PC-9 (cell line): ENCODE results near the gene DSN1. TPM values are rescaled to one million over a fixed set of nuclear protein-coding genes. Genes with fewer than 3 reads are reported as not detected.

ENCODE experiments used
- BruUV-seq: library from RNA; stranded (reverse); fragments of 400-500 nt; replicated peaks from 2 replicates; lab custom pipeline; 2021; lab: Mats Ljungman, UMichigan
- CTCF ChIA-PET: fragments of 300-600 bp; sonication (Branson Sonifier 250); formaldehyde crosslinking; loops from one replicate; lab custom pipeline; 2022; ENCODE audit warnings: antibody characterized with exemption; lab: Charles Lee
- POLR2A ChIA-PET: fragments of 300-600 bp; sonication (Branson Sonifier 250); formaldehyde crosslinking; loops from one replicate; lab custom pipeline; 2022; ENCODE audit warnings: antibody characterized with exemption; ENCODE audit not compliant: unreplicated experiment; lab: Charles Lee
- DNase-seq, 2 experiments: peaks; one replicate each; pipeline versions ENCODE4 v3.0.0 to v3.0.0-alpha.2; 2015 to 2022; ENCODE audit warnings: mixed read lengths in 1 of 2
- H2AFZ ChIP-seq: fragments of 200-600 bp; sonication (generic); 2 replicates; pipeline ENCODE4 v1.8.1; 2017; ENCODE audit warnings: antibody characterized with exemption
- H3F3A ChIP-seq: fragments of 200-600 bp; sonication (generic); 2 replicates; pipeline ENCODE4 v1.8.1; 2017; ENCODE audit warnings: antibody characterized with exemption, mild to moderate bottlenecking, low read depth; ENCODE audit not compliant: insufficient read depth
- H3K27ac ChIP-seq: fragments of 200-600 bp; sonication (generic); 2 replicates; pipeline ENCODE4 v1.6.1; 2016; ENCODE audit warnings: mixed run types
- H3K27me3 ChIP-seq: fragments of 200-600 bp; sonication (generic); 2 replicates; pipeline ENCODE4 v1.6.1; 2016; ENCODE audit warnings: low read depth, mixed run types; ENCODE audit not compliant: insufficient read depth
- H3K36me3 ChIP-seq: fragments of 200-600 bp; sonication (generic); 2 replicates; pipeline ENCODE4 v1.6.1; 2016; ENCODE audit warnings: low read depth, mixed run types
- H3K4me1 ChIP-seq: fragments of 200-600 bp; sonication (generic); replicated peaks from 2 replicates; pipeline ENCODE4 v1.6.1; 2016; ENCODE audit warnings: mixed run types; ENCODE audit not compliant: insufficient read depth
- H3K4me2 ChIP-seq: fragments of 200-600 bp; sonication (generic); 2 replicates; pipeline ENCODE4 v1.6.1; 2017; ENCODE audit warnings: mixed run types
- H3K4me3 ChIP-seq: fragments of 200-600 bp; sonication (generic); 2 replicates; pipeline ENCODE4 v1.6.1; 2016; ENCODE audit warnings: mixed run types
- H3K79me2 ChIP-seq: fragments of 200-600 bp; sonication (generic); 2 replicates; pipeline ENCODE4 v1.6.1; 2017; ENCODE audit warnings: low read depth, mixed run types
- H3K9me2 ChIP-seq: fragments of 200-600 bp; sonication (generic); 2 replicates; pipeline ENCODE4 v1.8.1; 2017; ENCODE audit warnings: mild to moderate bottlenecking; ENCODE audit not compliant: insufficient read depth
- H3K9me3 ChIP-seq: fragments of 200-600 bp; sonication (generic); 2 replicates; pipeline ENCODE4 v1.8.1; 2016; ENCODE audit warnings: low read depth; ENCODE audit not compliant: insufficient read depth
- H4K20me1 ChIP-seq: fragments of 200-600 bp; sonication (generic); 2 replicates; pipeline ENCODE4 v1.8.1; 2017; ENCODE audit not compliant: insufficient read depth
- EZH2 ChIP-seq: fragments of 200-600 bp; sonication (generic); IDR thresholded peaks from 2 replicates; pipeline ENCODE4 v1.8.0; 2017; ENCODE audit warnings: antibody characterized with exemption, low read depth
- intact Hi-C: fragments of 100-400 bp; cut with micrococcal nuclease; formaldehyde crosslinking; loops from one replicate; pipeline ENCODE4 v1.10.0; 2022; ENCODE audit not compliant: unreplicated experiment
- total RNA-seq: library from RNA; stranded (reverse); gene quantifications from 2 replicates; pipeline ENCODE4 v1.2.3, GENCODE V29; 2021
- TF ChIP-seq, protein P1 (sequence below): fragments of 200-600 bp; sonication (generic); conservative IDR thresholded peaks from 2 replicates; pipeline ENCODE4 v1.6.1; 2017; ENCODE audit warnings: mixed run types, antibody characterized with exemption, mild to moderate bottlenecking, moderate library complexity

The DSN1 gene
- total RNA-seq, 1 experiment from 2014 or later = 32.4 TPM

DNA sequence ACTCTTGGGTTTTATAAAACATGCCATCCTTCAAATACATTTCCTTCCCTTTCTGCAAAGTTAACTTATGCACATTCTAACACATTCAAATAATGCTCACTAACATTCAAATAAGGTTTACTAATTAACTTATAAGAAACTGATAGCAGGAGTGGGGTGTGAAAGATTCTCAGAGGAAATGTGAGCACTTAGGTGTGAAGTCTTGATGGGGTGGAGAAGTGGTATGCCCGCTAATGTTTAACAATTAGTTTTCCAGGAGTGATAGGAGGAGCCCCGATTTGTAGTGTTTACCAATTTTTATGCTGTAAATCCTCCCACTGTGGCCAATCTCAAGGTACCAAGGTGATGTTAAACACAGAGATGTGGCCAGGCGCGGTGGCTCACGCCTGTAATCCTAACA is 18.3 kb upstream of the DSN1 start:
- ChIA-PET CTCF (interaction anchor here (0.7 to 1.2 kb wide), 4 partner anchors 18 to 110 kb away, joined by 3 to 5 read pairs (median 4); partner anchors contain the start of gene DSN1), POLR2A (interaction anchor here (0.7 to 1.0 kb wide), 2 partner anchors 18 to 38 kb away, joined by 3 to 4 read pairs; partner anchors contain the start of gene DSN1)
- H3K36me3 ChIP-seq = no peaks in the 10 kb centered on the region
- TF ChIP-seq EZH2 = no peak
- TF ChIP-seq, protein P1, sequence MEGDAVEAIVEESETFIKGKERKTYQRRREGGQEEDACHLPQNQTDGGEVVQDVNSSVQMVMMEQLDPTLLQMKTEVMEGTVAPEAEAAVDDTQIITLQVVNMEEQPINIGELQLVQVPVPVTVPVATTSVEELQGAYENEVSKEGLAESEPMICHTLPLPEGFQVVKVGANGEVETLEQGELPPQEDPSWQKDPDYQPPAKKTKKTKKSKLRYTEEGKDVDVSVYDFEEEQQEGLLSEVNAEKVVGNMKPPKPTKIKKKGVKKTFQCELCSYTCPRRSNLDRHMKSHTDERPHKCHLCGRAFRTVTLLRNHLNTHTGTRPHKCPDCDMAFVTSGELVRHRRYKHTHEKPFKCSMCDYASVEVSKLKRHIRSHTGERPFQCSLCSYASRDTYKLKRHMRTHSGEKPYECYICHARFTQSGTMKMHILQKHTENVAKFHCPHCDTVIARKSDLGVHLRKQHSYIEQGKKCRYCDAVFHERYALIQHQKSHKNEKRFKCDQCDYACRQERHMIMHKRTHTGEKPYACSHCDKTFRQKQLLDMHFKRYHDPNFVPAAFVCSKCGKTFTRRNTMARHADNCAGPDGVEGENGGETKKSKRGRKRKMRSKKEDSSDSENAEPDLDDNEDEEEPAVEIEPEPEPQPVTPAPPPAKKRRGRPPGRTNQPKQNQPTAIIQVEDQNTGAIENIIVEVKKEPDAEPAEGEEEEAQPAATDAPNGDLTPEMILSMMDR = no peak
- no peaks in the 10 kb centered on the region for H3K27me3 ChIP-seq
- intact Hi-C loops = loop anchor here (1.0 kb wide), 3 partner anchors 70 to 127 kb away; no protein-coding TSS in a partner anchor
- no peak overlapping the region for H2AFZ ChIP-seq
- H3F3A ChIP-seq = no peaks in the 10 kb centered on the region; the same call in none of the 2 replicates
- H3K4me1 ChIP-seq = no peaks in the 10 kb centered on the region
- H3K9me2 ChIP-seq = no peaks in the 10 kb centered on the region
- no TSS peak for BruUV-seq
- H3K79me2 ChIP-seq = no peaks in the 10 kb centered on the region
- no peak overlapping the region for H3K27ac ChIP-seq
- H3K9me3 ChIP-seq = no peaks in the 10 kb centered on the region
- H3K4me3 ChIP-seq = no peak overlapping the region
- DNase-seq = no peak
- H4K20me1 ChIP-seq = no peaks in the 10 kb centered on the region
- no peak overlapping the region for H3K4me2 ChIP-seq

DNA sequence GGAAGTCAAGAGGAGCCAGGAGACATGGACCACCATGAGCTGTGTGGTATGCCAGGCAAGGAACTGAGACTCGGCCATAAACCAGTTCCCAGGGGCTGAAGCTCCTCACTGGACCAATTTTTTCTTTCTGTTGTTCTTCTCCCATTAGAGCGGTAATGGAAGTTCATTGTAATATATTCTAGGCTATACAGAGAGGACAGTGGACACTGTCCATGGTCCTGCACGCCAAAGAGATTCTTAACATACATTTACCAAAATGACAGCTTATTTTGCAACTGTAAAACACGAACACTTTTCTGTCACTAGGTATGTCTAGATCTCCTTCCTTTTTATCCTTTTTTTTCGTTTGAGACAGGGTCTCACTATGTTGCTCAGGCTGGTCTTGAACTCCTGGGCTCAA is 13.1 kb upstream of the DSN1 start:
- Histone ChIP-seq H3K4me3 (no peak overlapping the region), H3K4me2 (no peak overlapping the region), H3K9me3 (no peaks in the 10 kb centered on the region), H3K36me3 (no peaks in the 10 kb centered on the region), H3K27me3 (no peaks in the 10 kb centered on the region), H3K27ac (no peak overlapping the region), H3K79me2 (no peaks in the 10 kb centered on the region), H4K20me1 (no peaks in the 10 kb centered on the region), H3K4me1 (no peaks in the 10 kb centered on the region), H3F3A (no peaks in the 10 kb centered on the region), H2AFZ (no peak overlapping the region), H3K9me2 (no peaks in the 10 kb centered on the region)
- DNase-seq = no peak
- intact Hi-C loops = no loop called here
- ChIA-PET POLR2A (interaction anchor here (0.7 kb wide), 1 partner anchor 491 kb away, joined by 5 read pairs; no protein-coding TSS in a partner anchor), CTCF (interaction anchor here (0.6 kb wide), 2 partner anchors 21 to 22 kb away, joined by 3 to 20 read pairs; no protein-coding TSS in a partner anchor)
- BruUV-seq = no TSS peak
- no peak for TF ChIP-seq EZH2
- TF ChIP-seq, protein P1 = no peak

- no TSS peak for BruUV-seq
Measured at GRCh38 chr20:36786246-36786645, 12.7 kb upstream of the DSN1 start.

More at GRCh38 chr20:36786246-36786645, 12.7 kb upstream of the DSN1 start:
- Histone ChIP-seq H3K4me1 (no peaks in the 10 kb centered on the region), H3K4me3 (no peak overlapping the region), H3K27ac (no peak overlapping the region), H3K9me2 (no peaks in the 10 kb centered on the region), H2AFZ (no peak overlapping the region), H3K9me3 (no peaks in the 10 kb centered on the region), H3F3A (no peaks in the 10 kb centered on the region), H4K20me1 (no peaks in the 10 kb centered on the region), H3K36me3 (no peaks in the 10 kb centered on the region), H3K4me2 (no peak overlapping the region), H3K27me3 (no peaks in the 10 kb centered on the region), H3K79me2 (no peaks in the 10 kb centered on the region)
- ChIA-PET CTCF (interaction anchor here (0.6 kb wide), 1 partner anchor 22 kb away, joined by 20 read pairs; no protein-coding TSS in a partner anchor), POLR2A (interaction anchor here (0.7 kb wide), 1 partner anchor 491 kb away, joined by 5 read pairs; no protein-coding TSS in a partner anchor)
- intact Hi-C loops = no loop called here
- no peak for DNase-seq
- TF ChIP-seq EZH2 = no peak
- TF ChIP-seq, protein P1 = no peak
